WTC11 (cell line): ENCODE data around the gene MAP1B. TPM values are rescaled to one million over a fixed set of nuclear protein-coding genes. Genes with fewer than 3 reads are reported as not detected.
A peak's percentile ranks its signal among the peaks of the same experiment; 100 is the strongest.

Experiments used
- ATAC-seq: fragments of 200-7000 bp; cut with Tn5 transposase; 2 replicates; pipeline ENCODE4 v1.10.0; 2021; ENCODE audit warnings: mild to moderate bottlenecking, moderate library complexity
- CTCF ChIA-PET: fragments of 300-600 bp; sonication (Branson Sonifier 250); formaldehyde crosslinking; loops from one replicate; lab custom pipeline; 2021; ENCODE audit warnings: antibody characterized with exemption; lab: Charles Lee
- POLR2A ChIA-PET: fragments of 350-600 bp; sonication (Branson Sonifier 250); formaldehyde crosslinking; loops from one replicate; lab custom pipeline; 2021; ENCODE audit warnings: antibody characterized with exemption; lab: Charles Lee
- DNase-seq: peaks from one replicate; pipeline ENCODE4 v3.0.0; 2021; ENCODE audit warnings: low spot score
- H3K27ac Mint-ChIP-seq: 2 replicates; pipeline ENCODE4 v1.8.0; 2021; ENCODE audit warnings: mixed read lengths
- H3K27me3 Mint-ChIP-seq: 2 replicates; pipeline ENCODE4 v1.8.0; 2021; ENCODE audit warnings: low read depth, mild to moderate bottlenecking, moderate library complexity, mixed read lengths
- H3K36me3 Mint-ChIP-seq: 2 replicates; pipeline ENCODE4 v1.8.0; 2021; ENCODE audit warnings: mixed read lengths
- H3K4me1 Mint-ChIP-seq: 2 replicates; pipeline ENCODE4 v1.8.0; 2022; ENCODE audit warnings: mixed read lengths
- H3K4me3 Mint-ChIP-seq: 2 replicates; pipeline ENCODE4 v1.8.0; 2021; ENCODE audit warnings: mild to moderate bottlenecking, moderate library complexity, mixed read lengths
- H3K9me3 Mint-ChIP-seq: 2 replicates; pipeline ENCODE4 v1.8.0; 2021; ENCODE audit warnings: mixed read lengths
- AFF4 ChIP-seq: sonication (generic); formaldehyde crosslinking; IDR thresholded peaks from 2 replicates; pipeline ENCODE4 v1.8.1; 2023; ENCODE audit warnings: mild to moderate bottlenecking, missing genetic modification reagents, borderline replicate concordance
- ATF1 ChIP-seq: sonication (generic); formaldehyde crosslinking; IDR thresholded peaks from 2 replicates; pipeline ENCODE4 v1.8.1; 2023; ENCODE audit warnings: mild to moderate bottlenecking, moderate library complexity, missing genetic modification reagents
- CTCF ChIP-seq: fragments of 200-600 bp; IDR thresholded peaks from 2 replicates; pipeline ENCODE4 v1.8.0; 2022; ENCODE audit warnings: antibody characterized with exemption
- E2F1 ChIP-seq: sonication (generic); formaldehyde crosslinking; IDR thresholded peaks from 2 replicates; pipeline ENCODE4 v1.8.0; 2022; ENCODE audit warnings: mild to moderate bottlenecking, missing genetic modification reagents
- ELF4 ChIP-seq: sonication (generic); formaldehyde crosslinking; IDR thresholded peaks from 2 replicates; pipeline ENCODE4 v1.8.1; 2022; ENCODE audit warnings: low read depth, mild to moderate bottlenecking, moderate library complexity, missing genetic modification reagents
- EMX1 ChIP-seq: fragments of 250-450 bp; sonication (Bioruptor Pico); IDR thresholded peaks from 2 replicates; pipeline ENCODE4 v1.8.0; 2021; ENCODE audit warnings: mild to moderate bottlenecking
- ETV6 ChIP-seq: sonication (generic); formaldehyde crosslinking; IDR thresholded peaks from 2 replicates; pipeline ENCODE4 v1.8.1; 2022; ENCODE audit warnings: mild to moderate bottlenecking, missing genetic modification reagents
- FOXK1 ChIP-seq: sonication (generic); formaldehyde crosslinking; IDR thresholded peaks from 2 replicates; pipeline ENCODE4 v1.8.0; 2022; ENCODE audit warnings: mild to moderate bottlenecking, moderate library complexity, missing genetic modification reagents
- FOXP4 ChIP-seq: sonication (generic); formaldehyde crosslinking; IDR thresholded peaks from 2 replicates; pipeline ENCODE4 v1.8.0; 2022; ENCODE audit warnings: mild to moderate bottlenecking, missing genetic modification reagents
- GRHL2 ChIP-seq: fragments of 250-450 bp; sonication (Bioruptor Pico); IDR thresholded peaks from 2 replicates; pipeline ENCODE4 v1.8.0; 2022; ENCODE audit warnings: mild to moderate bottlenecking, moderate library complexity; ENCODE audit not compliant: insufficient replicate concordance, severe bottlenecking
- GTF2I ChIP-seq: fragments of 250-450 bp; sonication (Bioruptor Pico); conservative IDR thresholded peaks from 2 replicates; pipeline ENCODE4 v1.4.0; 2021; ENCODE audit warnings: mild to moderate bottlenecking
- HMGA2 ChIP-seq: fragments of 250-450 bp; sonication (Bioruptor Pico); IDR thresholded peaks from 2 replicates; pipeline ENCODE4 v1.4.0; 2021; ENCODE audit warnings: mild to moderate bottlenecking, moderate library complexity
- HMGXB4 ChIP-seq: sonication (generic); formaldehyde crosslinking; IDR thresholded peaks from 2 replicates; pipeline ENCODE4 v1.8.1; 2023; ENCODE audit warnings: mild to moderate bottlenecking, moderate library complexity, missing genetic modification reagents
- IRF2 ChIP-seq: sonication (generic); formaldehyde crosslinking; IDR thresholded peaks from 2 replicates; pipeline ENCODE4 v1.8.0; 2022; ENCODE audit warnings: low read depth, missing genetic modification reagents, borderline replicate concordance
- JUN ChIP-seq: sonication (generic); formaldehyde crosslinking; IDR thresholded peaks from 2 replicates; pipeline ENCODE4 v1.8.0; 2023; ENCODE audit warnings: mild to moderate bottlenecking, missing genetic modification reagents
- NR3C1 ChIP-seq: sonication (generic); formaldehyde crosslinking; conservative IDR thresholded peaks from 2 replicates; pipeline ENCODE4 v1.8.1; 2023; ENCODE audit warnings: low read depth, mild to moderate bottlenecking, missing genetic modification reagents
- SMAD3 ChIP-seq: sonication (generic); formaldehyde crosslinking; IDR thresholded peaks from 2 replicates; pipeline ENCODE4 v1.8.0; 2022; ENCODE audit warnings: missing genetic modification reagents, mild to moderate bottlenecking, borderline replicate concordance
- SOX15 ChIP-seq: fragments of 250-450 bp; sonication (Bioruptor Pico); IDR thresholded peaks from 2 replicates; pipeline ENCODE4 v1.9.0; 2021; ENCODE audit warnings: mild to moderate bottlenecking
- SP1 ChIP-seq: sonication (generic); formaldehyde crosslinking; conservative IDR thresholded peaks from 2 replicates; pipeline ENCODE4 v1.8.1; 2022; ENCODE audit warnings: missing genetic modification reagents
- TEAD4 ChIP-seq: sonication (generic); formaldehyde crosslinking; IDR thresholded peaks from 2 replicates; pipeline ENCODE4 v1.8.0; 2022; ENCODE audit warnings: mild to moderate bottlenecking, missing genetic modification reagents
- ZNF138 ChIP-seq: sonication (generic); formaldehyde crosslinking; conservative IDR thresholded peaks from 2 replicates; pipeline ENCODE4 v1.8.1; 2022; ENCODE audit warnings: mild to moderate bottlenecking, moderate library complexity, missing genetic modification reagents
- ZNF219 ChIP-seq: sonication (generic); formaldehyde crosslinking; IDR thresholded peaks from 2 replicates; pipeline ENCODE4 v1.8.0; 2023; ENCODE audit warnings: missing genetic modification reagents, mild to moderate bottlenecking, borderline replicate concordance
- ZNF263 ChIP-seq: sonication (generic); formaldehyde crosslinking; IDR thresholded peaks from 2 replicates; pipeline ENCODE4 v1.8.1; 2022; ENCODE audit warnings: low read depth, mild to moderate bottlenecking, moderate library complexity, missing genetic modification reagents
- ZNF396 ChIP-seq: fragments of 250-450 bp; sonication (Bioruptor Pico); IDR thresholded peaks from 2 replicates; pipeline ENCODE4 v1.8.0; 2021; ENCODE audit warnings: mild to moderate bottlenecking, moderate library complexity, borderline replicate concordance
- ZNF512 ChIP-seq: sonication (generic); formaldehyde crosslinking; IDR thresholded peaks from 2 replicates; pipeline ENCODE4 v1.8.1; 2022; ENCODE audit warnings: missing genetic modification reagents, borderline replicate concordance
- ZNF671 ChIP-seq: fragments of 250-450 bp; sonication (Bioruptor Pico); IDR thresholded peaks from 2 replicates; pipeline ENCODE4 v1.8.0; 2021; ENCODE audit warnings: mild to moderate bottlenecking
- total RNA-seq: library from RNA; stranded (reverse); gene quantifications from 3 replicates; pipeline ENCODE4 v1.2.3, GENCODE V29; 2021

MAP1B gene
- total RNA-seq, 1 experiment from 2014 or later = 95.0 TPM

- no peak for ATAC-seq
- H3K36me3 Mint-ChIP-seq = peaks cover 20% of the 10 kb centered on the region
- H3K9me3 Mint-ChIP-seq = no peaks in the 10 kb centered on the region
- H3K4me1 Mint-ChIP-seq = peaks cover 37% of the 10 kb centered on the region
- ChIA-PET POLR2A (no interaction called here), CTCF (interaction anchor here (1.5 kb wide), 1 partner anchor 330 kb away, joined by 6 read pairs; no protein-coding TSS in a partner anchor)
- TF ChIP-seq SP1 (CRISPR knock-in tag) = no peak
- no peak for TF ChIP-seq HMGXB4 (CRISPR knock-in tag)
- TF ChIP-seq ATF1 = no peak
- TF ChIP-seq ETV6 (CRISPR knock-in tag) = no peak
- TF ChIP-seq SOX15 (CRISPR knock-in tag) = no peak
- TF ChIP-seq ZNF512 (CRISPR knock-in tag) = no peak
- TF ChIP-seq ZNF396 (CRISPR knock-in tag) = no peak
- no peak for TF ChIP-seq TEAD4 (CRISPR knock-in tag)
- TF ChIP-seq FOXP4 = no peak
- no peak for TF ChIP-seq HMGA2 (CRISPR knock-in tag)
- TF ChIP-seq ZNF138 = no peak
- TF ChIP-seq ZNF263 = no peak
- TF ChIP-seq CTCF = no peak
- no peak for TF ChIP-seq NR3C1
- no peak for TF ChIP-seq IRF2
- no peak for TF ChIP-seq ZNF671 (CRISPR knock-in tag)
- TF ChIP-seq JUN (CRISPR knock-in tag) = no peak
- H3K27me3 Mint-ChIP-seq = no peaks in the 10 kb centered on the region
- peak overlapping the region; percentile 70; the same call in 1 of the 2 replicates for H3K27ac Mint-ChIP-seq
- no peak overlapping the region for H3K4me3 Mint-ChIP-seq
- no peak for DNase-seq
Observed at GRCh38 chr5:72112389-72112788, 5.1 kb downstream of the MAP1B start.

GRCh38 chr5:72114629-72115028, 7.4 kb downstream of the MAP1B start:
- Mint-ChIP-seq H3K27ac (no peak overlapping the region), H3K4me3 (no peak overlapping the region), H3K4me1 (peaks cover 29% of the 10 kb centered on the region), H3K9me3 (peaks cover 7% of the 10 kb centered on the region), H3K36me3 (peaks cover 39% of the 10 kb centered on the region), H3K27me3 (no peaks in the 10 kb centered on the region)
- POLR2A ChIA-PET = no interaction called here
- ATAC-seq (no peak), DNase-seq (no peak)
- CTCF ChIA-PET = no interaction called here
- TF ChIP-seq ZNF219 (CRISPR knock-in tag) = no peak
- no peak for TF ChIP-seq ELF4 (CRISPR knock-in tag)
- TF ChIP-seq EMX1 (CRISPR knock-in tag) = no peak
- no peak for TF ChIP-seq GRHL2 (CRISPR knock-in tag)
- no peak for TF ChIP-seq AFF4
- no peak for TF ChIP-seq E2F1
- TF ChIP-seq SMAD3 (CRISPR knock-in tag) = no peak
- no peak for TF ChIP-seq FOXK1 (CRISPR knock-in tag)
- TF ChIP-seq GTF2I (CRISPR knock-in tag) = no peak
